SK-N-SH treated with all-trans-retinoic acid at 6 μM for 48 hours (cell line): ENCODE measurements around the gene LRFN2.

Experiments used
- GLIS3 ChIP-seq: fragments of 250-450 bp; sonication (Bioruptor Pico); IDR thresholded peaks from 2 replicates; pipeline ENCODE4 v1.5.0; 2020; ENCODE audit warnings: mild to moderate bottlenecking, moderate library complexity
- ISL1 ChIP-seq: fragments of 250-450 bp; sonication (Bioruptor Pico); IDR thresholded peaks from 2 replicates; pipeline ENCODE4 v2.1.2; 2022; ENCODE audit warnings: mild to moderate bottlenecking, moderate library complexity
- PATZ1 ChIP-seq: fragments of 250-450 bp; sonication (Bioruptor Pico); IDR thresholded peaks from 2 replicates; pipeline ENCODE4 v1.8.0; 2020; ENCODE audit warnings: mild to moderate bottlenecking, moderate library complexity, borderline replicate concordance
- RARB ChIP-seq: fragments of 250-450 bp; sonication (Bioruptor Pico); IDR thresholded peaks from 2 replicates; pipeline ENCODE4 v1.8.0; 2021; ENCODE audit warnings: mild to moderate bottlenecking, moderate library complexity
- TCF4 ChIP-seq: fragments of 250-450 bp; sonication (Bioruptor Pico); IDR thresholded peaks from 2 replicates; pipeline ENCODE4 v1.8.0; 2021; ENCODE audit warnings: mild to moderate bottlenecking, moderate library complexity, borderline replicate concordance
- ZC3H10 ChIP-seq: fragments of 250-450 bp; sonication (Bioruptor Pico); IDR thresholded peaks from 2 replicates; pipeline ENCODE4 v1.5.1; 2021; ENCODE audit warnings: mild to moderate bottlenecking, moderate library complexity
- ZFP3 ChIP-seq: fragments of 250-450 bp; sonication (Bioruptor Pico); IDR thresholded peaks from 2 replicates; pipeline ENCODE4 v1.5.0; 2020; ENCODE audit warnings: mild to moderate bottlenecking, moderate library complexity
- ZNF565 ChIP-seq: fragments of 450-650 bp; formaldehyde crosslinking; conservative IDR thresholded peaks from 2 replicates; pipeline ENCODE4 v1.5.0; 2020; ENCODE audit warnings: low read depth, mild to moderate bottlenecking, moderate library complexity
- ZNF70 ChIP-seq: fragments of 450-650 bp; formaldehyde crosslinking; IDR thresholded peaks from 2 replicates; pipeline ENCODE4 v1.5.0; 2020; ENCODE audit warnings: mild to moderate bottlenecking, moderate library complexity
- TF ChIP-seq, protein P1 (sequence below): fragments of 250-450 bp; sonication (Bioruptor Pico); IDR thresholded peaks from 2 replicates; pipeline ENCODE4 v1.5.1; 2020; ENCODE audit warnings: low read depth, mild to moderate bottlenecking, moderate library complexity

GRCh38 chr6:40343877-40344565 is 243.1 kb downstream of the LRFN2 start:
- TF ChIP-seq RARB (CRISPR knock-in tag) (no peak), ZC3H10 (CRISPR knock-in tag) (no peak), ISL1 (CRISPR knock-in tag) (no peak), PATZ1 (no peak), ZNF565 (CRISPR knock-in tag) (no peak), TCF4 (CRISPR knock-in tag) (no peak), ZNF70 (CRISPR knock-in tag) (no peak), GLIS3 (no peak), ZFP3 (CRISPR knock-in tag) (no peak)
- TF ChIP-seq, protein P1, sequence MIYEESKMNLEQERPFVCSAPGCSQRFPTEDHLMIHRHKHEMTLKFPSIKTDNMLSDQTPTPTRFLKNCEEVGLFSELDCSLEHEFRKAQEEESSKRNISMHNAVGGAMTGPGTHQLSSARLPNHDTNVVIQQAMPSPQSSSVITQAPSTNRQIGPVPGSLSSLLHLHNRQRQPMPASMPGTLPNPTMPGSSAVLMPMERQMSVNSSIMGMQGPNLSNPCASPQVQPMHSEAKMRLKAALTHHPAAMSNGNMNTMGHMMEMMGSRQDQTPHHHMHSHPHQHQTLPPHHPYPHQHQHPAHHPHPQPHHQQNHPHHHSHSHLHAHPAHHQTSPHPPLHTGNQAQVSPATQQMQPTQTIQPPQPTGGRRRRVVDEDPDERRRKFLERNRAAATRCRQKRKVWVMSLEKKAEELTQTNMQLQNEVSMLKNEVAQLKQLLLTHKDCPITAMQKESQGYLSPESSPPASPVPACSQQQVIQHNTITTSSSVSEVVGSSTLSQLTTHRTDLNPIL (CRISPR knock-in tag) = no peak
